ENCODE data around the gene MTG2. TPM values are rescaled to one million over a fixed set of nuclear protein-coding genes. Genes with fewer than 3 reads are reported as not detected.

MTG2 gene
- total and polyA plus RNA-seq, 2 of the 4 experiments (the other 2 are of a cell fraction): 11.5 to 25.2 TPM

GRCh38 chr20:62228982-62229545 is 46.2 kb downstream of the MTG2 start:
- TF ChIP-seq USF2 (IDR thresholded peaks at IDR 0.05; ENCODE audit: low read depth, low read length): no peak
- TF ChIP-seq FOS (IDR thresholded peaks at IDR 0.05; ENCODE audit: low read depth, low read length): no peak
- TF ChIP-seq NFE2L2 (IDR thresholded peaks at IDR 0.05; ENCODE audit: low read depth, low read length): no peak
- no peak for TF ChIP-seq BHLHE40 (IDR thresholded peaks at IDR 0.05; ENCODE audit: low read depth, low read length)
- no peak for TF ChIP-seq ELK1 (IDR thresholded peaks at IDR 0.05; ENCODE audit: borderline replicate concordance, low read depth, low read length)
- no peak for TF ChIP-seq SMC3 (IDR thresholded peaks at IDR 0.05; ENCODE audit: low read depth, low read length)
- TF ChIP-seq RCOR1 (IDR thresholded peaks at IDR 0.05; ENCODE audit: insufficient replicate concordance, low read length): no peak
- no peak for TF ChIP-seq RAD21 (IDR thresholded peaks at IDR 0.05; ENCODE audit: low read length)
- no peak for TF ChIP-seq MXI1 (IDR thresholded peaks at IDR 0.05; ENCODE audit: borderline replicate concordance, low read depth, low read length)
- no peak for TF ChIP-seq POLR2A (IDR thresholded peaks at IDR 0.05; ENCODE audit: low read depth, low read length)
- TF ChIP-seq CEBPB (IDR thresholded peaks at IDR 0.05; ENCODE audit: low read depth, low read length): no peak
- TF ChIP-seq MAZ (IDR thresholded peaks at IDR 0.05; ENCODE audit: borderline replicate concordance, low read depth, low read length): no peak
- no peak for TF ChIP-seq CHD1 (IDR thresholded peaks at IDR 0.05; ENCODE audit: low read depth, low read length)
- no peak for TF ChIP-seq RFX5 (IDR thresholded peaks at IDR 0.05; ENCODE audit: low read depth, low read length)
- no peak overlapping the region for H2AK5ac ChIP-seq (ENCODE audit: low read depth, low read length)
- H3K4ac ChIP-seq (ENCODE audit: low read depth, low read length): no peak overlapping the region
- no peak overlapping the region for H3K27ac ChIP-seq (ENCODE audit: insufficient read depth, low read length)
- CTCF ChIA-PET: no interaction called here
- H3K27me3 ChIP-seq (ENCODE audit: control insufficient read depth, insufficient read depth, low read length): peaks cover 58% of the 10 kb centered on the region
- H3K56ac ChIP-seq (ENCODE audit: extremely low read depth, insufficient read depth, low read length): no peak overlapping the region
- no peak overlapping the region for H4K8ac ChIP-seq (ENCODE audit: low read depth in 2 of 2, low read length in 2 of 2)
- H3K79me1 ChIP-seq (ENCODE audit: low read depth in 1 of 2, low read length in 2 of 2): no peaks in the 10 kb centered on the region
- H3K4me1 ChIP-seq (ENCODE audit: control insufficient read depth, insufficient read depth, low read length): no peaks in the 10 kb centered on the region
- DNase-seq: no peak
- H4K91ac ChIP-seq (ENCODE audit: insufficient read depth, low read depth, low read length): no peak overlapping the region
- POLR2A ChIA-PET (ENCODE audit: unreplicated experiment): no interaction called here
- WGBS, 2 experiments (ENCODE audit: extremely low coverage in 2 of 2, insufficient read length in 1 of 2): 70 to 100% methylated on average over 5 to 6 of the region's 7 CpGs
- H4K5ac ChIP-seq (ENCODE audit: low read depth, low read length): no peak overlapping the region
- dilution Hi-C loops (cut with HindIII; ENCODE audit: low sequenced_read_pairs, unreplicated experiment): no loop called here
- H3K18ac ChIP-seq (ENCODE audit: low read depth, low read length): no peak overlapping the region
- peaks cover 4% of the 10 kb centered on the region for H3K9me3 ChIP-seq (ENCODE audit: control insufficient read depth, insufficient read depth, low read length)
- H2AFZ ChIP-seq (replicated peaks; ENCODE audit: low read length, poor library complexity): no peak overlapping the region
- H3K4me3 ChIP-seq (ENCODE audit: insufficient read depth, low read depth, low read length): no peak overlapping the region
- H3K9me1 ChIP-seq (ENCODE audit: insufficient read depth, low read length): no peaks in the 10 kb centered on the region
- no peaks in the 10 kb centered on the region for H3K36me3 ChIP-seq (ENCODE audit: control insufficient read depth, insufficient read depth, low read length)
- no peak for ATAC-seq (ENCODE audit: low read depth)
- H3K14ac ChIP-seq (replicated peaks; ENCODE audit: low read depth, low read length): no peak overlapping the region
- in situ Hi-C loops (cut with MboI; ENCODE audit: low sequenced_read_pairs): no loop called here
- no peak overlapping the region for H3K9ac ChIP-seq (ENCODE audit: low read depth, low read length)
- no peak overlapping the region for H2BK15ac ChIP-seq (ENCODE audit: low read depth, low read length)
- H2AK9ac ChIP-seq (replicated peaks; ENCODE audit: low read depth, low read length, poor library complexity): no peak overlapping the region
- BruUV-seq (replicated peaks): no TSS peak
- intact Hi-C loops (cut with micrococcal nuclease): no loop called here
- H2BK5ac ChIP-seq (ENCODE audit: low read depth, low read length, poor library complexity, severe bottlenecking): peak overlapping the region; percentile 60
- no peak overlapping the region for H2BK120ac ChIP-seq (ENCODE audit: low read depth, low read length)
- no peak overlapping the region for H3K23ac ChIP-seq (ENCODE audit: low read depth, low read length)
- no peak overlapping the region for H2BK20ac ChIP-seq (ENCODE audit: low read depth, low read length)
- H4K20me1 ChIP-seq (ENCODE audit: insufficient read depth, low read length): peaks cover 4% of the 10 kb centered on the region; the same call in 1 of the 2 replicates
- H3K4me2 ChIP-seq (ENCODE audit: low read depth, low read length): no peak overlapping the region

Measured in IMR-90 (cell line).